Activated CD4-positive, alpha-beta T cell treated with anti-CD3 and anti-CD28 coated beads, Interleukin-2, Interleukin-4, amounts not matched to agents 100 ng/mL and 50 ng/mL, durations not matched to agents 16 hours and 8 hours (primary cell): ENCODE measurements around the gene PCDH12.
"Not testable (repeated sequence)": the region's sequence is repeated elsewhere in the genome, so short reads cannot be mapped to it uniquely, and the experiment has no call there.

Experiments used
- DNase-seq: peaks from one replicate; pipeline ENCODE4 v3.0.0-alpha.2; 2020; ENCODE audit warnings: low spot score

PCDH12 gene

DNA sequence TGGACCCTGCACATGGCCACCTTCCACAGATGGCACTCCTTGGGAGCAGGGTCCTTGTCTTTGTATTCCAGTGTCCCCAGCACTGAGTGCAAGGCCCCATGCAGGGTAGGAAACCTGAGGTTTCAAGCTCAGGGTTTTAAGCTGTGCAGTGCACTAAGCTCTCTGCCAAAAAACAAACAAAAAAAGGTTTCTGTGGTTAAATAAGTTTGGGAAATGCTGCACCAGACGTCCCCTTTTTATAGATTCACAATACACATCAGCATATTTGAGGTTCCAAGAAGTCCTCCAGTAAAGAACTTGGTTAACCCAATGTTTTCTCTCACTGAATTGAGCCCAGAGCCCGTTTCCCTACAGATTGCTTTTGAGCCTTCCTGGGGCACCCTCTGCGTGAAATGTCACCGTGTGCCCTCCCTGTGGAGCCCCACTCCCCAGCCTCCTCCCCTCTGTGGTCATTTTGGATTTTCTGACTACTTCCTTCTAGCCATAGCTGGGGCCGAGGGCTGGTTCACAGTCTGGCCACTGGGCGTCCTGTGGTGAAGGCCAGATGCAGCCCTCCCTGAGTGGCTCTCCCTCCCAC is 17.2 kb downstream of the PCDH12 start:
- no peak for DNase-seq

DNA sequence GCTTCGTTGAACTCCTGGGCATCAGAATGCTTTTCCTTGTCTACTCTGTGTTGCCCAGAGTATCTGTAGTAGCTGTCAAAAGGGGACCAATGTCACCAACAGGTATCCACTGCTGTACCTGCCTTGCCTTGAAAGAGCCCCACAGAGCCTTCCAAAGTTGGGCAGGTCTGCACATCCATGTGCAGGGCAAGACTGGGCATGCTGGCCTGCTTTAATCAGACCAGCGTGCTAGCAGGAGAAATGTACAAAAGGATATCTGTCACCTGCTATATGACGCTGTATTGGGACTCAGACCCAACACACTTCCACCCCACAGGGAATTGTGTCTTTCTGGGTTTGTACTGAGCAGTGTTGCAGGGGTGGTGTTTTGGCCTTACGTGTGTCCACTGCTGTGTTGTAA is 22.5 kb downstream of the PCDH12 start:
- DNase-seq: no peak

DNA sequence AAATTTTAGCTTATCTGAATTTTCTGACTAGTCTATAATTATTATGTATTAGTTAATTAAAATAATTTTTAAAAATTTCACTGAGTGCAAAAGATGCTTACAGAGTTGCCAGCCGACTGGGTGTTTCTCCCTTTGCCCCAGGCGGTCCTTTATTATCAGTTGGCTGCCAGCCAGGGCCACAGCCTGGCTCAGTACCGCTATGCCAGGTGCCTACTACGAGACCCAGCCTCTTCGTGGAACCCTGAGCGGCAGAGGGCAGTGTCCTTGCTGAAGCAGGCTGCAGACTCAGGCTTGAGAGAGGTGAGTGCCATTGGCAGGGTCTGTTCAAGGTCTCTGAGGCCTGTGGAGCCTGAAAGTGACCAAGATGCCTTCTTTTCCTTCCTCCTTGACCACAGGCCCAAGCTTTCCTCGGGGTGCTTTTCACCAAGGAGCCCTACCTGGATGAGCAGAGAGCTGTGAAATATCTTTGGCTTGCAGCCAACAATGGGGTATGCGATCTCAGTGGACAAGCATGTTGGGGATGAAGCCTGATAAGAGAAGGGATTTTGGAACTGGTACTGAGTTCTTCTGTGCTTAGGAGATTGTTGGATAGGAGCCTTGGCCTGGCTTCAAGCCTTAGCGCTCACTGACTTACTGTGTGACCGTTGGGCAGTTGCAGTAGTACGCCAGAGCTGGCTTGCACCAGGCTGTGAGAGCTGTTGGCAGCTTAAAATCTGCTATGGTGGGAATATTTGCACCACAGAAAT is 23.7 kb downstream of the PCDH12 start:
- no peak for DNase-seq

DNA sequence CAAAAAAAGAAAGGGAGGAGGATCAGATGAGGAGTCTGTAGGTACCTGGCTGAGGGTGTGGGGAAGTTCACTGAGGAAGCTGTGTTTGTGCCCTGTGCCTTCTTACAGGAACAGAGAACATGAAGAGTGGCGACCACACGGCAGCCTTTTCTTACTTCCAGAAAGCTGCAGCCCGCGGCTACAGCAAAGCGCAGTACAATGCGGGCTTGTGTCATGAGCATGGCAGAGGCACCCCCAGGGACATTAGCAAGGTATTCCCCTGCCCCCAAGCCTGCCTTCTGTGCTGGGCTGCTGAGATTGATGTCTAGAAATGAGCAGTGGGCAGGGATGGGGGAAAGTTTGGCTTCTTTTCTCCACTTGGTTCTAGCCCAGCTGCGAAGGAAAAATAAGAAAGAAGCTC is 24.9 kb downstream of the PCDH12 start:
- no peak for DNase-seq

DNA sequence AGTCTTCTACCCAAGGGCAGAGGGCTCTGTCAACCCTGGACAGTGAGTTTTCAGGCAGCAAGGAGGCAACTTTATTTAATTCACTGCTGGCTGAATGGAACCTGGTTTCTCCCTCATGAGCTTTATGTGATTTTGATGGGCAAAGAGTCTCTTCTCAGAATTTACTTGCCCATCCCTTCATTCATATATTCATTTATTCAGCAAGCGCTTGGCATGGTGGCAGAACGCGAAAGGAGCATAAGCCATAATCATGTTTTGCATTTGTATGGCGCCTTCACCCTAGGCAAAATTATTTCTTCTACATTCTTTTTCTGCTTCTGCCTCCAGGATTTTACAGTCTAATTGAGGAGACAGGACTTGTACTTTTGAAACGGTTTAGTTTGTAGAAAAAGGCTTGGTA is 26.3 kb downstream of the PCDH12 start:
- no peak for DNase-seq

DNA sequence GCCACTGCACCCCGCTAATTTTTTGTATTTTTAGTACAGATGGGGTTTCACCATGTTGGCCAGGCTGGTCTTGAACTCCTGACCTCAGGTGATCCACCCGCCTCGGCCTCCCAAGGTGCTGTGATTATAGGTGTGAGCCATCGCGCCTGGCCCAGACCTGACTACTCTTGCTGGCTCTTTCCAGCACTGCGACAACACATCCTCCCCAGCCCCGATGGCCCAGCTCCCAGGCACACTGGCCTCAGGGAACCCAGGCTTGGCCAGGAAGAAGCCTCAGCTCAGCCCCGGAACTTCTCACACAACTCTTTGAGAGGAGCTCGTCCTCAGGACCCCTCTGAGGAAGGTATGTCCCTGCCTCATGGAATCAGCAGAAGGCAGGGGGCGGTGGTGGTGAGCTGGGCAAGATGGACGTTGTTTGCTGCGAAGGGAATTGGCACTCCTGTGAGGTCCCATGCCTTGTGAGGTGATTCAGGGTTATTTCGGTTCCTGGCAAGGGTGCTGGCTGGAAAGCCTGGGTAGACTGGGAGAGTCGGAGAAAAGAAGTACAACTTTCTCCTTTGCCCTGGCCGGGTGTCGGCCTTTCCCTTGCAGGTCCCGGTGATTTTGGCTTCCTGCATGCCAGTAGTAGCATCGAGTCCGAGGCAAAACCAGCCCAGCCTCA is 28.5 kb downstream of the PCDH12 start:
- no peak for DNase-seq

DNA sequence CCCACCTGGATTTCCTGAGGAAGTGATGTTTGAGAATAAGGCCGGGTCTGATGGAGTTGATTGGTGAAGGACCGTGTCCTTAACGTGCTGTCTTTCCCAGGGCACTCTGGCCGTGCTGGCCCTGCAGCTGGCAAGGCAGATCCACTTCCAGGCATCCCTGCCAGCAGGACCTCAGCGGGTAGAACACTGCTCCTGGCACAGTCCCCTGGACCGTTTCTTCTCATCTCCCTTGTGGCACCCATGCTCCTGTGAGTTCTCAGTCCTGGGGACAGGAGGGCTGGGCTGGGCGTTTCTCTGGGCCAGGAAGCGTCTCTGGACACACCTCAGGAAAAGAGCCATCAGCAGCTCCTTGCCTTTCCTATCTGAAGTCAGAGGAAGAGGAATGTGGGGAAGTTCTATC is 30.0 kb downstream of the PCDH12 start:
- DNase-seq: no peak

DNA sequence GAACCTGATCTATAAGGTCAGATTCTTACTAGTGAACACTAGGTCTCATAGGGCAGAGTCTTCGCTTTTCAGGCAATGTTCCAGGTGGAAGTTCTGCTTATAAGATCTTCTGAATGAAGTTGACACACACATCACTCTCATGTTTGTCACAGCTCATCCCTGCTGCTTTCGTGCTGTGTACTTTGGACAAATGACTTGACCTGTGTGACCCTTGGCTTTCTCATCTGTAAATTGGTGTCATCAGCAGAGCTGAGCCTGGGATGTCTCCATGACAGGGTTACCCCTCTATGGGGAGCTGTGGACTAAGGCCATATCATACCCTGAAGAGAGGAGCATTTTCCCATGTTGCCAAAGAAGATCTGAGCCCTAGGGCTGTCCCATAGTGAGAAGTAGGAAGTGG is 31.6 kb downstream of the PCDH12 start:
- no peak for DNase-seq

DNA sequence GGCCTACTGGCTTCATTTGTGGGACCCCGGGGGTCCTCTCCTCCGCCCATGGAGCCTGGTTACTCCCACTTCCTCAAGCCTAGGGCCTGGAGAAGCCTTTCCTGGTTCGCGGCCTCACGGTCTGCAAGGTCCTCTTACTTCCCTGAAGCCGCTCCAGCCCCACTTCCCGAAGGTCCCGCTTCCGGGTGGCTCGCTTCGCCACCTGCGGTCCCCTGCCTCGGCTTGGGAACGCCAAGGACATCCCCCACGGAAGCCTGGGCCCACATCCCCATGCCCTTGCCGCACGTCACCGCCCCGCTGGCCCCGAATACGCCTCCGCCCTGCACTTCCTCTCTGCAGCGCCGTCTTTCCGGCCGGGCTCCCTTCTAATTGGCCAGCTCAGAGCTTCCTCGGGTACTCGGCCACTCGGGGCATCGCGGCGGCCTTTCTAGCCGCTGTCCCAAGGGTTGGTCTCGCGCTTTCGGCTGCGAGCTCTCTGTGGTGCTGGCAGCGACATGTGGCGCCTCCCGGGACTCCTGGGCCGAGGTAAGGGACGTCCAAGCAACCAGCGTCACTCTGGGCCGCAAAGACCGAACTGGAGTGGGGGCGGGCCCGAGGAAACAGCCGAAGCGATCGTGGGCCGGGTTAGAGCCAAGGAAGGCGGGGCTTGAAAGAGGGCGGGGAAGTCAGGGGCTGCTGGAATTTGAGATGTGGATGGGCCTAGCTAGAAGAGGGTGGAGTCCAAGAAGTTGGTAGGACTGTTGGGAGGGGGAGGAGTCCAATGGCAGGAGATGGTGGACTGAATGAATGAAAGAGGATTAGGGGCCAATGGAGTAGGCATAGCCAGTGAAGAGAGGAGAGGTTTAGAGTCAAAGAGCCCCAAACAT is 34.3 kb downstream of the PCDH12 start, which contains the start of gene DELE1:
DELE1 (plus strand) TSS at position 424 of the 866 bp plus-strand sequence; CDS start at position 495, 71 bp downstream.
- peak; percentile 94 for DNase-seq

DNA sequence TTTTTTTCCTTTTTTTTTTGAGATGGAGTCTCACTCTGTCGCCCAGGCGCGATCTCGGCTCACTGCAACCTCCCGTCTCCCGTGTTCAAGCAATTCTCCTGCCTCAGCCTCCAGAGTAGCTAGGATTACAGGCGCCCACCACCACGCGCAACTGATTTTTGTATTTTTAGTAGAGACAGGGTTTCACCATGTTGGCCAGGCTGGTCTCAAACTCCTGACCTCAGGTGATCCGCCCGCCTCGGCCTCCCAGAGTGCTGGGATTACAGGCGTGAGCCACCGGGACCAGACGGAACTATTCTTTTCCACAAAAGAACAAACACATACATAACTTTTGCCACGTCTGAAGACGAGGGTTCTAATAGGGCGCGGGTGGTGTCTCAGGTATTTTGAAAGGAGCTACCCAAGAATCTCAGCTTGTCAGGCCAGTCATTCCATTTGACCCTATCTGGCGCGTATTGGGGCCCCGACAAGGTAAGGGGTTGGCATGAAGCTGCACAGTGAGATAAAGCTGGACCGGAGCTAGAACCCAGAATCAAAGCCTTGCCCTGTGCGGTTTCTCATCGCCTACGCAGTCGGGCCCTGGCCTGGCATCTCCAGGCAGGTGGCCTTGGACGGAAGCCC is 35.1 kb downstream of the PCDH12 start:
- not testable (repeated sequence) for DNase-seq

DNA sequence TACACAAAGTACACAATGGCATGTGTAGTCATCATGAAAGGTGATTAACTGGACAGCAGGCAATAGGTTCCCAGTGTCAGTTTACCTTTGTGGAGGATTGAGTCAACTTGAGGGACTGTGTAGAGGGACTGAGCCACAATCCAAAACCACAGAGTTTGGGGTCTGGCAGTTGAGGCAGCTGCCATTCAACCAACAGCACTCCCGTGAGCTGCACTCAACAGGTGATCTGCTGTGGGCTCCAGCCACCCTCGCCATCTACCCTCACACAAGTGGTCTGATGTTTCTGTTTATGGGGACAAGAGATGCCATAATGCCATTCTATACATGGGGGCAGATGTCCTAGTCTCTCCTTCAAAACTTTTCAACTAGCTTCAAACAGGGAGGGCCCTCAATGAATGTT is 37.2 kb downstream of the PCDH12 start:
- no peak for DNase-seq

DNA sequence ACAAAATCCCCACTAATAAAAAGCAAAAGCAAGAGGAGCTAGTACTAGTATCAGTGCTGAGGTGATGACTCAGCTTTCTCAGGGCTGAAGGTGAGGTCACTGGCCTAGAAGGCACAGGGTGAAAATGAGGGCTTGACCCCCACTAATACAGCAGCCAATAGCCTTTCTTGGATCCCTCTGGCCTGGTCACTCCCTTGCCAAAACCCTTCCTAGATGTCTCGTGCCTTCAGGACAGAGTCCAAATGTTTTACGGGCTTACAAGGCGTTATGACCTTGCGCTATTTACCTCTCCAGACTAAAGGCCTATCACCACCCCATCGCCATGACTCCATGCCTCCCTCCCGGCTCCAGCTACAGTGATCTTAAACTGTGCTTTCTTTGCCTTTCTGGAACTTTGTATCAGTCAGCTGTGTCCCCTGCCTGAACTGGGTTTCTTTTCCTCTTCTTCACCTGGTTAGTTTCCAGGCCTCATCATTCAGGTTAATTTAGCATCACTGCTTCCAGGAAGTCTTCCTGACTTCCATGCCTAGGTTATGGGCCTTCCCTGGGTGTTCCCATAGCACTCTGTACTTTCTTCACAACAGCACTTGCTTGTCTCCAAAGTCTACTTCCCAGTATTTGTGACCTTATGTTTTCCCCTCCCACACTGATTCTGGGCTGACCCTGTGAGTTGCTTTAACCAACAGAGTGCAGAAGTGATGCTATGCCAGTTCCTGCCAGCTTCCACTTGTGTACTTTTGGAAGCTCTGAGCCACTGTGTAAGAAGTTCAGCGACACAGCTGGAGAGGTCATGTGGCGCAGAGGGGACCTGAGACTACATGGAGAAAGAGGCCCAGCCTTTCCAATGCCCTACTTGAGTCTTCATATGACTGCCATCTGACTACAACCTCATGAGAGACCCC is 38.5 kb downstream of the PCDH12 start:
- DNase-seq: no peak

DNA sequence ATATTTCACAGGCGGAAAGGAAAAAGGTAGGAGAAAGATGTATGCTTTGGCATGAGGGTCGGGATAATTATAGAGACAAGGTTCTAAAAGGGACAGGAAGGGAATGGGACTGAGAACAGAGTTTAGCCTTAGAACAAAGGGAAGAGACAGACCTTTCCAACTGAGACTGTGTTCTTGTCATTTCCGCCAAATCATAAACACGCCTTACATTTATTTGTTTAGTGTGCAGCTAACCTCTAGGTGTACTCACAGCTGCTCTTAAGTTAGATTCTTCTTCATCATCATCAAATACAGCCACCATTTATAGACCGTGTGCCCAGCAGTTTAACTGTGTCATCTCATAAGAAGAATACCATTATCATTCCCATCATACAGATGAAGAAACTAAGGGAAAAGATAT is 40.2 kb downstream of the PCDH12 start:
- no peak for DNase-seq

DNA sequence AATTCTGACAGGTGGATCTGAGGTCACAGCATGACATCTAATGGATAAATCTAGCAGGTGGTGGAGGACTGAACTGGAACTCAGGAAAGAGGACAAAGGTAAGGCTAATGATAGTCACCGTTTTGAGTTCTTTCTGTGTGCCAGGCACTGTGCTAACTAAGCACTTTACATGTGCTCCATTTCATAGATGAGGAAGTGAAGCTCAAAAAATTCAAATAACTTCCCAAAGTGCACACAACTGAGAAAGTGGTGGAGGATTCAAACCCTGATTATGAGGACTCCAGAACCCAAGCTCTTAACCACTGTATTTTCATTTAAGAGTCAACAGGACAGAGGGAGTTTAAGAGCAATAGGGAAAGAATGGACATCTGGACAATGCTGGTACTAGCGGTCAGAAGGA is 41.5 kb downstream of the PCDH12 start:
- DNase-seq: no peak

DNA sequence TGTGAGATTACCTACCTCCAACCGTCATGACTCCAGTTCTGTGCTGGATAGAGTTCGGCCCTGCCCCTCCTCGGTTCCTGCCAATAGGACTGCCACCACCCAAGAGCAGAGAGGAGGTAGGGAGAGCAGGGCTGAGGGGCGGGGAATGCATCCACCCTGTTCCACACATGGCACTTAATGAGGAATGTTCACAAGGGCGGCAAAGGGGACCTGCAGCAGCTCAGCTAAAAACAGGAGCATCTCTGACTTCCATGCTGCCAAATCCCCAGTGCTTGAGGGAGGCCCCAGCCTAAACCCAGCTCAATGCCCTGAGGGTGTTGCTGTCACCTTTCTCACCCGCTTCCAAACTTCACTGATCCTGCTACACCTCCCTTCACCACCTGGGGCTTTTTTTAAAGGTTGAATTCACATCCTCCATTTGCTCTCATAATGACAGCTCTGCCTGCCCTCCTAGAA is 42.1 kb downstream of the PCDH12 start:
- DNase-seq: no peak

DNA sequence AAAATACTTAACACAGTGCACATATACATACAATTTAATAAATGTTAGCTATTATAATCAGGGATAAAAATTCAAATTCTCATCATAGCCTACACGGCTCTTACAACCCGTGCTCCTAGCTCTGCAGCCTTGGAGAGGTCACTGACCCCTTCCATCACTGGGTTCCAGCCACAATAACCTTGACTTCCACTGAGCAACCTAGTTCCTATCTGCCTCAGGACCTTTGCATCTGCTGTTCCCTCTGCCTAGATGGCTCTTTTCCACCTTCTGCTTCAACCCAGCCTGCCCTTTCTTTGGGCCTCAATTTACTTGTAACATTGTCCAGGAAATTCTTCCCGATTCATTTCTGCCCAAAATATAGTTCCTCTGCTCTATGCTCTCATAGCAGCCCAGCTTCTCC is 43.2 kb downstream of the PCDH12 start:
- DNase-seq: no peak

DNA sequence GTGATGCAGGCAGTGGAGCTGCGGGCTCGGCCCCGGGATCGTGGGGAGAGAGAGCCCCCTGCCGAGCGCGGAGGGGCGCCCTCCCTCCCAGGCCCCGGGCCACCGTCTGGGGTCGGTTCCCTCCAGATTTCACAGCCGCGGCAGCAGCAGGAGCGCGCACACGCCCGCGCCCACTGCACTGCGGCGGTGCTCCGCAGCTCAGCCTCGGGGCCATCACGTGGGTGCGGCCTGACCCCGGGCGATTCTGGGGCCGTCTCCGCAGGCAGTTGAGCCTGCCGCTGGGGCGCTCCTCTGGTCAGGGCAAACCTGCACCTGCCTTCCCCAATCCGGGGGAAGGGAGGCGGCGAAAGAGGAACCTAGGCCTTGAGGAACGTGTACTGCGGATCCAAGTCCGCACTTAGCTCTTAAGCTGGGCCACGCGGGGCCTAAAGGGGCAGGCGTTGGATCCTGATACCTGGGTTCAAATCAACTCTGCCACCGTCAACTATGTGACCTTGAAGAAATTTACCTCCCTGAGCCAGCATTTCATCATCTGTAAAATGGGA is 43.7 kb downstream of the PCDH12 start:
- no peak for DNase-seq

DNA sequence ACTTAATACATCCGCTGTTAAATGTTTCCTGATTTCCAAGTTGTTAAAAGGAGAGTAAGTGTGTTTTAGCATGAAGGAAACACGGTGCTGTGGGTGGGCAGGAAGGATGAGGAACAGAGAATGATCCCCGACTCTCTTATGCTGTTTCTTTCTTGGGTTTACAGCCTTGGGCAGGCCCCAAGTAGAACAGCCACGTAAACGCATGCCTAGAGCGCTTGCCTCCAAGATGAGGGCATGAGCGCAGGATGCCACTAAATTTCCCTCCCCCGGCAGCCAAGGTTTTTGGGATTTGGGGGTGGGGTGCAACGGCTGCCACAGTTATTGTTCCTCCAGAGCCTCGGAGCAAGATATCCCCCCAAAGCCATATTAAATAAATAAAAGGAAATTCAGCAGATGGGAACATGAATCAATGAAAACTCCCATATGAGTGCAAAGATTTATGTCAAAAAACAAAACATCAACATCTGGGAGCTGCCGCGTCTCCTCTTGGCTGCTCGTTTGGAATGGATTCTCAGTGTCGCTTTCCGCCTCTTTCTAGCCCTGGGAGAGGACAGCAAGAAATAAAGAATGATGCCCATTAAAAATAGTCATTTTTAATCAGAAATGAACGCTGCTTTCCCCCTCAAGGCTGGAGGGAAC is 44.3 kb downstream of the PCDH12 start:
- DNase-seq: no peak

DNA sequence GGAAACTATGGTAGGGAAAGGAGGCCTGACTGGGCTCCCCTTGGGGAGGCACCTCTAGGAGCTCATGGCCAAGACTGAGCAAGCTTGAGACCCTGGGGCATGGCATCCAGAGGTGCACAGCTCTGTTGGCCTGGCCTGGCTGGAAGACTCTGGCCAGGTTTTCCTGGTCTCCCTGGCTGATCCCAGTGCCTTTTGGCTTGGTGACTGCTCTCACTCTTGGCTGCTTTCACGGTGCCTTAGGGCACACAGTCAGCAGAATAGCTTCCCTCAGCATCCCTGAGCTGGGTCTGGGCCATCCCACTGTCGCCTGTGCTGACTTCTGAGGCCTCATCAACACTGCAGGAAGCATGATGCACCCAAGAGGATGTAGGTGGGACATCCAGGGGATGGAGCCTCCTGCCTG is 47.7 kb downstream of the PCDH12 start:
- DNase-seq: no peak

DNA sequence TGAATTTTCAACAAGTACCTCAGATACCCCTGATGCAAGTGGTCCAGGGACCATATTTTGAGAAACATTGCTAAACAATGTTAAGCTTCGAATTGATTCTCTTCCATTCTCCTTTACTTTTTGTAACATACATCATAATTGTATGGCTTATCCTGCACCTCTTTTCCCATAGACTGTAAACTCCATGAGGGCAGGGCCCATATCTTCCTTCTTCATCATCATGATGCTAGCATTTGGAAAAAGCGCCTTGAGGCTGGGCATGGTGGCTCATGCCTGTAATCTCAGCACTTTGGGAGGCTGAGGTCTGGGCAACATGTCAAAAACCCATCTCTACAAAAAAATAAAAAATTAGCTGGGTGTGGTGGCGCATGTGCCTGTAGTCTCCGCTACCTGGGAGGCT is 48.8 kb downstream of the PCDH12 start:
- no peak for DNase-seq
